Measurements from ENCODE around the gene ARID5B. TPM values are rescaled to one million over a fixed set of nuclear protein-coding genes. Genes with fewer than 3 reads are reported as not detected.

Gene ARID5B
- total RNA-seq, 1 experiment from 2014 or later = 0.04 TPM

- H3K27ac ChIP-seq (ENCODE audit: insufficient read length, low read depth, low read length) = no peak overlapping the region
- no peak overlapping the region for H4K5ac ChIP-seq (ENCODE audit: insufficient read length, low read depth, low read length)
- H4K8ac ChIP-seq (replicated peaks; ENCODE audit: insufficient read length, low read depth, low read length) = no peak overlapping the region
- Mint-ChIP-seq H3K36me3 (ENCODE audit: insufficient read depth in 1 of 3, low read depth in 3 of 3) (no peaks in the 10 kb centered on the region; a peak in 1 of 7 replicates), H3K4me3 (no peak overlapping the region), H3K4me1 (no peaks in the 10 kb centered on the region), H3K9me3 (peaks cover 0 to 3% of the 10 kb centered on the region in 2 experiments; a peak in 2 of 5 replicates), H3K27ac (0 out of 7 replicates have a peak overlapping the region, but pooled peaks of 1 of the 3 experiments have one; percentile 35), H3K27me3 (ENCODE audit: low read depth) (no peaks in the 10 kb centered on the region)
- H4K91ac ChIP-seq (ENCODE audit: insufficient read length, low read depth, low read length) = no peak overlapping the region
- H2BK20ac ChIP-seq (ENCODE audit: low read depth, low read length, poor library complexity, severe bottlenecking) = no peak overlapping the region
- no peak overlapping the region for H2AK5ac ChIP-seq (ENCODE audit: insufficient read length, low read length)
- H2BK15ac ChIP-seq (ENCODE audit: low read depth, low read length) = no peak overlapping the region
- no peak overlapping the region for H3K23ac ChIP-seq (ENCODE audit: insufficient read length, low read depth, low read length)
- no peaks in the 10 kb centered on the region for H3K23me2 ChIP-seq (ENCODE audit: insufficient read length, low read depth, low read length, poor library complexity, severe bottlenecking)
- no peak overlapping the region for H3K14ac ChIP-seq (ENCODE audit: insufficient read depth, low read length)
- no peaks in the 10 kb centered on the region for H4K20me1 ChIP-seq (ENCODE audit: control insufficient read depth, insufficient read depth, insufficient read length)
- WGBS (ENCODE audit: extremely low coverage, insufficient read length, low lambda C conversion rate) = no CpG with 5 or more reads among the region's 5 CpGs
- H2BK5ac ChIP-seq (ENCODE audit: insufficient read length, low read length) = no peak overlapping the region
- H3K9me3 ChIP-seq (ENCODE audit: control insufficient read depth, low read depth, low read length) = no peaks in the 10 kb centered on the region
- H2BK12ac ChIP-seq (ENCODE audit: insufficient read length, low read depth, low read length) = no peak overlapping the region
- no peak overlapping the region for H2AFZ ChIP-seq (ENCODE audit: low read length)
- H3K4me1 ChIP-seq (ENCODE audit: insufficient read depth, low read length) = no peaks in the 10 kb centered on the region; the same call in 1 of the 2 replicates
- H3K18ac ChIP-seq (ENCODE audit: insufficient read length, low read depth, low read length) = no peak overlapping the region
- DNase-seq = no peak
- no peak overlapping the region for H2BK120ac ChIP-seq (ENCODE audit: low read depth, low read length, poor library complexity, severe bottlenecking)
- no peak overlapping the region for H3T11ph ChIP-seq (ENCODE audit: low read length)
- no peak overlapping the region for H3K9ac ChIP-seq (ENCODE audit: extremely low read depth, insufficient read length, low read length)
- H3K56ac ChIP-seq (ENCODE audit: insufficient read length, low read depth, low read length) = no peak overlapping the region
- no peaks in the 10 kb centered on the region for H3K27me3 ChIP-seq (ENCODE audit: insufficient read depth, low read length)
- no peak overlapping the region for H3K4ac ChIP-seq (ENCODE audit: low read depth, low read length)
- no peak overlapping the region for H3K4me2 ChIP-seq (ENCODE audit: insufficient read depth, insufficient read length, low read length)
- H3K79me1 ChIP-seq (ENCODE audit: insufficient read depth, low read depth, low read length, poor library complexity, severe bottlenecking) = no peaks in the 10 kb centered on the region
- H3K79me2 ChIP-seq (ENCODE audit: insufficient read depth, low read length) = no peaks in the 10 kb centered on the region
- TF ChIP-seq CTCF (conservative IDR thresholded peaks at IDR 0.05) = peak; percentile 45
Observed at GRCh38 chr10:61978965-61979364, 77.5 kb downstream of the ARID5B start.
